K562 (cell line): ENCODE measurements around the gene ERGIC1. TPM values are rescaled to one million over a fixed set of nuclear protein-coding genes. Genes with fewer than 3 reads are reported as not detected.

Experiments used
- DNMT1 ChIP-seq: fragments of 450-650 bp; IDR thresholded peaks from 2 replicates; pipeline ENCODE4 v1.6.1; 2016; ENCODE audit warnings: antibody characterized with exemption, mild to moderate bottlenecking
- ILF3 ChIP-seq: fragments of 450-650 bp; IDR thresholded peaks from 2 replicates; pipeline ENCODE4 v1.6.1; 2018; ENCODE audit warnings: antibody characterized with exemption, mild to moderate bottlenecking, moderate library complexity, borderline replicate concordance
- KAT2B ChIP-seq: IDR thresholded peaks from one replicate; pipeline ENCODE4 v1.6.1; 2012; ENCODE audit warnings: low read depth, mild to moderate bottlenecking, control low read depth, inconsistent platforms, low read length, moderate library complexity
- MYBL2 ChIP-seq, 2 experiments: fragments of 450-650 bp in 1 of 2; sonication (generic) in 1 of 2; formaldehyde crosslinking in 1 of 2; IDR thresholded peaks; 2 replicates each; pipeline versions ENCODE4 v1.6.1 to v1.8.1; 2017 to 2022; ENCODE audit warnings: borderline replicate concordance in 1 of 2, inconsistent platforms in 1 of 2, low read depth in 1 of 2, mild to moderate bottlenecking in 1 of 2, missing genetic modification reagents in 1 of 2, moderate library complexity in 1 of 2
- NFIC ChIP-seq: fragments of 450-650 bp; IDR thresholded peaks from 2 replicates; pipeline ENCODE4 v1.6.1; 2017; ENCODE audit warnings: mild to moderate bottlenecking, inconsistent platforms
- NFXL1 ChIP-seq: fragments of 450-650 bp; formaldehyde crosslinking; IDR thresholded peaks from 2 replicates; pipeline ENCODE4 v1.4.0; 2021; ENCODE audit warnings: mild to moderate bottlenecking
- SAP30 ChIP-seq: fragments of 200-600 bp; sonication (generic); IDR thresholded peaks from 2 replicates; pipeline ENCODE4 v1.6.1; 2012; ENCODE audit warnings: borderline replicate concordance, low read depth, mild to moderate bottlenecking, moderate library complexity, low read length, control low read depth, inconsistent platforms; ENCODE audit not compliant: insufficient read depth, poor library complexity, severe bottlenecking
- polyA plus RNA-seq, 8 experiments: library from polyadenylated mRNA; depleted of rRNA in 4 of 8; stranded (reverse) in 5 of 8; unstranded in 3 of 8; fragments of >200 nt; fragmentation: Nextera tagmentation in 2 of 8; fragmentation: Illumina TruSeq in 1 of 8; extraction: Ambion mirVana in 2 of 8; extraction: Trizol in 1 of 8; gene quantifications; 2 replicates each; pipeline versions ENCODE4 v1.2.1 to v1.2.3, GENCODE V29; 2011 to 2014; ENCODE audit warnings: inconsistent platforms in 1 of 8, missing spikeins in 1 of 8
- total RNA-seq, 7 experiments: library from RNA; depleted of rRNA in 6 of 7; stranded (reverse); fragments of >200 nt in 6 of 7; fragmentation: Illumina TruSeq in 2 of 7; extraction: Trizol in 2 of 7; gene quantifications; 2 replicates each; pipeline versions ENCODE4 v1.2.1 to v1.2.3, GENCODE V29; 2011 to 2021; ENCODE audit warnings: low replicate concordance in 1 of 7
- TF ChIP-seq, protein P1 (sequence below), 2 experiments: fragments of 450-650 bp; IDR thresholded peaks; 2 replicates each; pipeline ENCODE4 v1.6.1; 2016; ENCODE audit warnings: mild to moderate bottlenecking in 2 of 2, borderline replicate concordance in 1 of 2, low read depth in 1 of 2, moderate library complexity in 1 of 2
- TF ChIP-seq, protein P2 (sequence below): fragments of 200-800 bp; sonication (Bioruptor generic); IDR thresholded peaks from 2 replicates; pipeline ENCODE4 v1.6.1; 2016; ENCODE audit warnings: missing genetic modification characterization, missing compliant biosample characterization
- TF ChIP-seq, protein P3 (sequence below), 3 experiments: fragments of 200-800 bp in 1 of 3; sonication (Bioruptor generic) in 1 of 3; sonication (generic) in 1 of 3; formaldehyde crosslinking in 1 of 3; IDR thresholded peaks; 2 replicates each; pipeline versions ENCODE4 v1.6.1 to v1.8.0; 2016 to 2022; ENCODE audit warnings: mild to moderate bottlenecking in 2 of 3, missing compliant biosample characterization in 2 of 3, missing genetic modification characterization in 2 of 3, missing genetic modification reagents in 1 of 3

Gene ERGIC1
- total and polyA plus RNA-seq, 9 of the 15 experiments (the other 6 are each of a cell fraction or from before 2014, with no cell fraction given): 5.5 to 68.4 (median 36.4) TPM

- TF ChIP-seq, protein P1, sequence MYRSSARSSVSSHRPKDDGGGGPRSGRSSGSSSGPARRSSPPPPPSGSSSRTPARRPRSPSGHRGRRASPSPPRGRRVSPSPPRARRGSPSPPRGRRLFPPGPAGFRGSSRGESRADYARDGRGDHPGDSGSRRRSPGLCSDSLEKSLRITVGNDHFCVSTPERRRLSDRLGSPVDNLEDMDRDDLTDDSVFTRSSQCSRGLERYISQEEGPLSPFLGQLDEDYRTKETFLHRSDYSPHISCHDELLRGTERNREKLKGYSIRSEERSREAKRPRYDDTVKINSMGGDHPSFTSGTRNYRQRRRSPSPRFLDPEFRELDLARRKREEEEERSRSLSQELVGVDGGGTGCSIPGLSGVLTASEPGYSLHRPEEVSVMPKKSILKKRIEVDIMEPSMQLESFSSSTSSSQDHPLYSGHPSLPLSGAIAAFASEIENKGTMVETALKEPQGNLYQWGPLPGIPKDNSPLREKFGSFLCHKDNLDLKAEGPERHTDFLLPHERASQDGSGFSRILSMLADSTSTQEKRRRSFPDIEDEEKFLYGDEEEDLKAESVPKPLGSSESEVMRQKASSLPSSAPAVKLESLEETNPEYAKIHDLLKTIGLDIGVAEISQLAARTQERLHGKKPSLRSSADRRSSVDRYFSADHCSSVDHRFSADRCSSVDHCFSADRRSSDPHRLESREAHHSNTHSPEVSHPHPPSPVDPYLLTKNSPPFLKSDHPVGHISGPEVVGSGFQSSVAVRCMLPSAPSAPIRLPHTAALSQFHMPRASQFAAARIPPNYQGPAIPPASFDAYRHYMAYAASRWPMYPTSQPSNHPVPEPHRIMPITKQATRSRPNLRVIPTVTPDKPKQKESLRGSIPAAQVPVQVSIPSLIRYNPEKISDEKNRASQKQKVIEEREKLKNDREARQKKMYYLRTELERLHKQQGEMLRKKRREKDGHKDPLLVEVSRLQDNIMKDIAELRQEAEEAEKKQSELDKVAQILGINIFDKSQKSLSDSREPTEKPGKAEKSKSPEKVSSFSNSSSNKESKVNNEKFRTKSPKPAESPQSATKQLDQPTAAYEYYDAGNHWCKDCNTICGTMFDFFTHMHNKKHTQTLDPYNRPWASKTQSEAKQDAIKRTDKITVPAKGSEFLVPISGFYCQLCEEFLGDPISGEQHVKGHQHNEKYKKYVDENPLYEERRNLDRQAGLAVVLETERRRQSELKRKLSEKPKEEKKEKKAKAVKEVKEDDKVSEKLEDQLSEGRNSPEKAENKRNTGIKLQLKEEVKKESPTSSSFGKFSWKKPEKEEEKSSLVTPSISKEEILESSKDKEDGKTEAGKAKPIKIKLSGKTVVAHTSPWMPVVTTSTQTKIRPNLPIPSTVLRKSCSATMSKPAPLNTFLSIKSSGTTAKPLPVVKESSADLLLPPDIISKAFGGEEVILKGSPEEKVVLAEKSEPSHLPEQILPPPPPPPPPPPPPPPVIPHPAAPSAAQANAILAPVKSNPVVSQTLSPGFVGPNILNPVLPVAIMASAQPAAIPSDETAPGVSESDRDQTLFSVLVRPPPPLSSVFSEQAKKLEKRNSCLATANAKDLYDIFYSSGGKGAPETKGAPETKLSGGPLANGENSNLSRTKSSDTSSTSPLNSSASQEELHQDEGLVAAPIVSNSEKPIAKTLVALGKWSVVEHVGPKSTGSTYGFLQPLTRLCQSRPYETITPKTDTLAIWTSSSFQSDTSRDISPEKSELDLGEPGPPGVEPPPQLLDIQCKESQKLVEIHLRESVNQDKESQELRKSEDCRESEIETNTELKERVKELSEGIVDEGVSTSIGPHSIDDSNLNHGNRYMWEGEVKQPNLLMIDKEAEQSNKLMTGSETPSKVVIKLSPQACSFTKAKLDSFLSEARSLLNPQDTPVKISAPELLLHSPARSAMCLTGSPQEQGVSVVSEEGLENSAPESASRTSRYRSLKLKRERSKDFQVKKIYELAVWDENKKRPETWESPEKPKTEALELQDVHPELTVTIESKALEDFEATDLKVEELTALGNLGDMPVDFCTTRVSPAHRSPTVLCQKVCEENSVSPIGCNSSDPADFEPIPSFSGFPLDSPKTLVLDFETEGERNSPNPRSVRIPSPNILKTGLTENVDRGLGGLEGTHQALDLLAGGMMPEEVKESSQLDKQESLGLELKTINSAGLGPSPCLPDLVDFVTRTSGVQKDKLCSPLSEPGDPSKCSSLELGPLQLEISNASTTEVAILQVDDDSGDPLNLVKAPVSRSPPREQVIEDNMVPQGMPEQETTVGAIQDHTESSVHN (IDR thresholded peaks at IDR 0.05; ENCODE audit: borderline replicate concordance in 1 of 2, low read depth in 1 of 2): no peak
- TF ChIP-seq NFIC (peak; percentile 8; the same call in 1 of the 2 replicates), ILF3 (no peak), KAT2B (no peak), SAP30 (no peak), DNMT1 (no peak), NFXL1 (CRISPR knock-in tag) (no peak), MYBL2 (IDR thresholded peaks at IDR 0.05; ENCODE audit: low read depth) (no peak), MYBL2 (CRISPR knock-in tag; IDR thresholded peaks at IDR 0.05; ENCODE audit: borderline replicate concordance) (no peak)
- TF ChIP-seq, protein P2, sequence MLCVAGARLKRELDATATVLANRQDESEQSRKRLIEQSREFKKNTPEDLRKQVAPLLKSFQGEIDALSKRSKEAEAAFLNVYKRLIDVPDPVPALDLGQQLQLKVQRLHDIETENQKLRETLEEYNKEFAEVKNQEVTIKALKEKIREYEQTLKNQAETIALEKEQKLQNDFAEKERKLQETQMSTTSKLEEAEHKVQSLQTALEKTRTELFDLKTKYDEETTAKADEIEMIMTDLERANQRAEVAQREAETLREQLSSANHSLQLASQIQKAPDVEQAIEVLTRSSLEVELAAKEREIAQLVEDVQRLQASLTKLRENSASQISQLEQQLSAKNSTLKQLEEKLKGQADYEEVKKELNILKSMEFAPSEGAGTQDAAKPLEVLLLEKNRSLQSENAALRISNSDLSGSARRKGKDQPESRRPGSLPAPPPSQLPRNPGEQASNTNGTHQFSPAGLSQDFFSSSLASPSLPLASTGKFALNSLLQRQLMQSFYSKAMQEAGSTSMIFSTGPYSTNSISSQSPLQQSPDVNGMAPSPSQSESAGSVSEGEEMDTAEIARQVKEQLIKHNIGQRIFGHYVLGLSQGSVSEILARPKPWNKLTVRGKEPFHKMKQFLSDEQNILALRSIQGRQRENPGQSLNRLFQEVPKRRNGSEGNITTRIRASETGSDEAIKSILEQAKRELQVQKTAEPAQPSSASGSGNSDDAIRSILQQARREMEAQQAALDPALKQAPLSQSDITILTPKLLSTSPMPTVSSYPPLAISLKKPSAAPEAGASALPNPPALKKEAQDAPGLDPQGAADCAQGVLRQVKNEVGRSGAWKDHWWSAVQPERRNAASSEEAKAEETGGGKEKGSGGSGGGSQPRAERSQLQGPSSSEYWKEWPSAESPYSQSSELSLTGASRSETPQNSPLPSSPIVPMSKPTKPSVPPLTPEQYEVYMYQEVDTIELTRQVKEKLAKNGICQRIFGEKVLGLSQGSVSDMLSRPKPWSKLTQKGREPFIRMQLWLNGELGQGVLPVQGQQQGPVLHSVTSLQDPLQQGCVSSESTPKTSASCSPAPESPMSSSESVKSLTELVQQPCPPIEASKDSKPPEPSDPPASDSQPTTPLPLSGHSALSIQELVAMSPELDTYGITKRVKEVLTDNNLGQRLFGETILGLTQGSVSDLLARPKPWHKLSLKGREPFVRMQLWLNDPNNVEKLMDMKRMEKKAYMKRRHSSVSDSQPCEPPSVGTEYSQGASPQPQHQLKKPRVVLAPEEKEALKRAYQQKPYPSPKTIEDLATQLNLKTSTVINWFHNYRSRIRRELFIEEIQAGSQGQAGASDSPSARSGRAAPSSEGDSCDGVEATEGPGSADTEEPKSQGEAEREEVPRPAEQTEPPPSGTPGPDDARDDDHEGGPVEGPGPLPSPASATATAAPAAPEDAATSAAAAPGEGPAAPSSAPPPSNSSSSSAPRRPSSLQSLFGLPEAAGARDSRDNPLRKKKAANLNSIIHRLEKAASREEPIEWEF: no peak
- TF ChIP-seq, protein P3, sequence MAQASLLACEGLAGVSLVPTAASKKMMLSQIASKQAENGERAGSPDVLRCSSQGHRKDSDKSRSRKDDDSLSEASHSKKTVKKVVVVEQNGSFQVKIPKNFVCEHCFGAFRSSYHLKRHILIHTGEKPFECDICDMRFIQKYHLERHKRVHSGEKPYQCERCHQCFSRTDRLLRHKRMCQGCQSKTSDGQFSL (CRISPR knock-in tag; IDR thresholded peaks at IDR 0.05): no peak
- TF ChIP-seq, protein P3 (tag; IDR thresholded peaks at IDR 0.05): no peak
Observed at GRCh38 chr5:172932313-172933017, 98.4 kb downstream of the ERGIC1 start (continued).
